HG03196 (cell line): ENCODE results near the gene HMGN3.
A peak's percentile ranks its signal among the peaks of the same experiment; 100 is the strongest.
"Not testable (repeated sequence)": the region's sequence is repeated elsewhere in the genome, so short reads cannot be mapped to it uniquely, and the experiment has no call there.

Experiments
- ATAC-seq: cut with Tn5 transposase; IDR thresholded peaks from one replicate; pipeline ENCODE4 v1.9.1; 2021; ENCODE audit not compliant: unreplicated experiment

The HMGN3 gene

DNA sequence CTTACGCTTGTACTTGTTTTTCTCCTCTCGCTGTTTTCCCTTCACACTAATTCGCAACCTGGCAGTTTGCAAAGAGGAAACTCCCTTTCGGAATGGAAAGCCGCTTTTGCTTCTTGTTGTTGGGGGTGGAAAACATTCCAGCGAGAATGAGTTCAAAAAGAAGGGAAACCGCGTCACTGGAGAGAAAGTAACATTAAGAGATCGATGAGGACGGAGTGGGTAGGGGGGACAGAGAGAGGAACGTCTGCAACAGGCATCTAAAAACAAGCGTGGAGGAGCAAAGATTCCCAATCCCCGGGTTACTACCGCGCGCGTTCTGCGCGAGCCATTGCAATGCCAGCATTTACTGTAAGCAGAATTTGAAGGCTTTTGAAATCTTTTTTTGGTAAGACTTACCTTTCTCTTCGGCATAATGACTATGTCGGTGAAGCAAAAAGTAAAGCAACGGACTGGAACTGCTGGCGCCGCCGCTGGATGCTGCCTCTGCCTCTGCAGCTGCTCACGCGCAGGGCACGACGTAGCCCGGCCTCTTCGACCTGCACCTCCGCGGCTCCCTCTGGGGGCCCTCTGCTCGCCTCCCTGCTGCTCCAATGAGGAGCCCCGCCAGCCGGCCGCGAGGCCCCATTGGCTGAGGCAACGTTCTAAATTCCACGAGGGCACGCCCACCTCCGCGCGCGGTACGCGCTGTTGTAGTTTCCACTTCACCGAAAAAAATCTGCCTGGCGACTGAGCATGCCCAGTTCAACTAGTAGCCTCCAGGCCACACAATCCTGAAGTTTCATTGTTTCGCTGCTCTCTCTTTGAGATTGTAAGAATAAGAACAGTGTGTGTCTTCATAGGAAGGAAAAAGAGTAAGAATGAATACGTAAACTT lies at the start of gene HMGN3:
Gene HMGN3, minus strand, starts transcription at position 533 of the 873 bp plus-strand sequence.
- peak; percentile 93 for ATAC-seq

DNA sequence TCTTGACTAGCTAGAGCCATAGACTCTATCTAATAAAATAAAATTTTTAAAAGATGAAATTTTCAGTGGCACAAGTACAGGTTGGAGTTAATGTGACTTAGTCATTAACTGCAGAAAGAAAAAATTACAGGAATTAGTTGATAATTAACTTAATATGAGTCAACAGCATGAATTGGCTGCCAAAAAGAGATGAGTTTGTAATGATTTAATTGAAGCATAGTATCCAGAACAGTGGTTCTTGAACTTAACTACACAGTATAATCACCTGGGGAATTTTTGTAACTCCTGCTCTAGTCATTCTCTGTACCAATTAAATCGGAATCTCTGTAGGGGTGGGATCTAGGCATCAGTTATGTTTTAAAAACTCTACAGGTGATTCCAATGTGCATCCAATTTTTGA lies 46.3 kb upstream of the HMGN3 start:
- no peak for ATAC-seq

DNA sequence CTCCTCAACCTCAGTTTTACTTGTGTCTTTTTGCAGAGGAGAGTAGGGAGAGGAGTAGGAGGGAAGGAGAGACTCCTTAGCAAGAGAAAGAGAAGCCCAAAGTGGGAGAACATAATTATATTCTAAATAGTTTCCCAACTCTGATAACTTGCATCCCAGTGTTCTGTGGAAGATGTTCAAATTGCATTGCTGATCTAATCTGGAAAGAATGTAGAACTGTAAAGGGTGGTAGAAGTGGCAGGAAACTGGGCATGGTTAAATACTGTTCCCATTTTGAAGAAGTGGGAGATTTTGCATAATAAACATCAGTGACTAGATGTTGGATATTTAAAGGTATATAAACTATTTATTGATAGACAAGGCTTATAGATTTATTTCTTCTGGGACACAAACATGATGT lies 42.6 kb upstream of the HMGN3 start:
- no peak for ATAC-seq

DNA sequence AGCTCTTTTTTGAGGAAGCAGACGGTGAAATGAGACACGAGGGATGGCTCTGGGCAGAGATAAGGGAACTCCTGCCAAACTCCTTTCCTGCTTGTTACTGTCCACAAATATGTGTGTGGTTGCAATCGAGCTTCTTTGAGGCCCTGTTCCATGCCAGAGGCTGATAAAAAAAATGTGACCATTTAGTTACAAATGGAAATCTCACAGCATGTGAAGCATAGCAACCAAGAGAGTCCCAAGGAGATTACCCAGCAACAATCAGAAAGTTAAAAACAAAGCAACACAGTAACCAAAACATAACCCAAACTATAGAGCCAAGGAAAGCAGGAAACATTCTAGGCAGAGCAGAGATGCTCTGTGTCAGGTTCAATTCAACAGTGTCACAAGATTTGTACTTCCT lies 35.4 kb upstream of the HMGN3 start:
- ATAC-seq = no peak

DNA sequence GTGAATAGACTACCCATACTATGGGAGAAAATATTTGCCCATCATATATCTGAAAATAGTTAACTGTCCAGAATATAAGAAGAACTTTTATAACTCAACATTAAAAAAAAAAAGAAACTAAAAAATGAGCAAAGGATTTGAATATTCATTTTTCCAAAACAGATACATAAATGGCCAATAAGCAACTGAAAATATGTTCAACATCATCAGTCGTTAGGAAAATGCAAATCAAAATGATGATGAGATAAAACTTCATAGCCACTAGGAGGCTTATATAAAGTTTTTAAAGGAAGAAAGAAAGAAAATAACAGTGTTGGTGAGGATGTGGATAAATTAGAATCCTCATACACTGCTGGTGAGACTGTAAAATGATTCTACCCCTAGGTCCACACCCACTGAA lies 32.6 kb upstream of the HMGN3 start:
- ATAC-seq = no peak

DNA sequence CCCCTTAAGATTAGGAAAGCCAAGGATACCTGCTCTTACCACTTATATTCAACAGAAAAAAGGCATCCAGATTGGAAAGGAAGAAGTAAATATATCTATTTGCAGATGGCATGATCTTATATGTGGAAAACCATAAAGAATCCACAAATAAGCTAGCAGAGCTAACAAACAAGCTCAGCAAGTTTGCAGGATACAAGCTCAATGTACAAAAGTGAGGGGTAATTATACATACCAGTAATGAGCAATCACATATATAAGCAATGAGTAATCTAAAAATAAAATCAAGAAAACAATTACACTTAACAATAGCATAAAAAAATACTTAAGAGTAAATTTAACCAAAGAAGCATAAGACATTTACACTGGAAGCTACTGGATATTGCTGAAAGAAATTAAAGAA lies 31.6 kb upstream of the HMGN3 start:
- ATAC-seq = no peak

DNA sequence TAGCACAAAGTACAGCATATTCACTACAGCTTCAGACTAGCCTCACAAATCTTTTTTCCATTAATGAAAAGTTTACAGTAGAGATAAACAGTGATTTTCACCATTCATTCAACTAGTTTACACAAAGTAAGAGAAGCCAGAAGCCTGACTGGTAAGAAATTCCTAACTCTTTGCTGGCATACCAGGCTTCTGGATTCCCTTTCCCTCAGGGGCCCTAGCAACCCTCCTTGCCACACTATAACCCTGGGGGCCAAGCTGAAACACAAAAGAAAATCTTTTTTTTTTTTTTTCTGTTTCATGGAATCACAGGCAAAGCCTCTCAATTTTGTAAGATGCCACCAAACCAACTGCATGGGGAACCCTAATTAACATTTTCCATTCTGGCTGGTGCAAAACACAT lies 28.9 kb upstream of the HMGN3 start:
- no peak for ATAC-seq

DNA sequence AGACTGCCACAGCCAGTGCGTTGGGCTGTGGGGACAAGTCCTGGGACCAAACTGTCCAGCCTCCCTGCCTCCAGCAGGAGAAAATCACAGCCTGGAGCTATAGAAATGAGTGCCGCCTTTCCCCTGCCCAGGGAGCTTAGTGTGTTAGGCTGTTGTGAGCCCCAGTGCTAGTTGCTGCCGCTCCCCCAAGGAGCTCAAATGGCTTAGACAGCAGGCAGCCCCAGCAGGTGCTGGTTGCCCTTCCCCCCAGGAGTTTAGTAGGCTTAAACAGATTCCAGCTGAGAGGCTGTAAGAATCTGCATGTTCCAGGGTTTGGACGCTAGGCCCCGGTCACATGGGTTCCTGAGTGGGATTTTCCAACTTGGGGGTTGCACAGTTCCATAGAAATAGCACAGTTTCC lies 27.2 kb upstream of the HMGN3 start:
- ATAC-seq = no peak

DNA sequence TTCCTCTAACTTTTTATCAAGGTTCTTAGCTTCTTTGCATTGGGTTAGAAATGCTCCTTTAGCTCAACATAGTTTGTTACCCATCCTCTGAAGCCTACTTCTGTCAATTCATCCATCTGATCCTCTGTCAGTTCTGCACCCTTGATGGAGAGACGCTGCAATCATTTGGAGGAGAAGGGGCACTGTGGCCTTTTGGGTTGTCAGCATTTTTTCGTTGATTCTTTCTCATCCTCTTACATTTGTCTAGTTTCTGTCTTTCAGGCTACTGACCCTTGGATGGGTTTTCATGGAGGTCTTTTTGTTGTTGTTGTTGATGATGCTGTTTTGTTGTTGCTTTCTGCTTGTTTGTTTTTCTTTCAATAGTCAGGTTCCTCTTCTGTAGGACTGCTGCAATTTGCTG lies 26.3 kb upstream of the HMGN3 start:
- no peak for ATAC-seq

DNA sequence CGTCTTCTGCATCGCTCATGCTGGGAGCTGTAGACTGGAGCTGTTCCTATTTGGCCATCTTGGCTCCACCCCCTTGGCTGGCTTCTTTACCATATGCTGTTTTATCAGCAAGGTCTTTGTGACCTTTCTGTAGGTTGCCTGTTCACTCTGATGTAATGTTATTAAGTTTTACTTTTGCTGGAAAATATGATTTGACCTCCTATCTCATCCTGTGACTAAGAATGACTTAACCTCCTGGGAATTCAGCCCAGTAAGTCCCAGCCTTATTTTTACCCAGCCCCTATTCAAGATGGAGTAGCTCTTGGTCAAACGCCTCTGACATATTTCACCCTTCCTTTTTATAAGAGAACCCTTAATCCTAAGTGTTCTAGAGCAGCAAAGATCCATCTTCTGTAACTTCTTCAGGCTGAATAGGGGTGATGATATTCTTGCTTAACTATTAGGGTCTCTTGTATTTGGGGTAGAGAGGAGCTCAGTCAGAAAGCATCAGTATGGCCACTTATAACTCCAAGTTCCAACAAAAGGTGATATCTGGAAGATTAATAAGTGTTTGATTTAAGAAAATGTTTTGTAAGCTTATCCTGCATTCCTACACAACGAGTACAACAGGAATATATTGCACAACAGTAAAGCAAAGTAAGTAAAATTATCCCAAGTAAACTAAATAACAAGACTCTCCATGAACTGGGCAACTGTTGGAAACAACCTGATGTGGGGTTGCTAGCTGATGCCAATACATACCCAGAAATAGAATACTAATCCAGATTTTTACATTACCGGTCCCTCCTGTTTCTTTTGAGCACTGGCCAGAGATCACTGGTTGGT lies 23.1 kb upstream of the HMGN3 start:
- ATAC-seq = no peak

DNA sequence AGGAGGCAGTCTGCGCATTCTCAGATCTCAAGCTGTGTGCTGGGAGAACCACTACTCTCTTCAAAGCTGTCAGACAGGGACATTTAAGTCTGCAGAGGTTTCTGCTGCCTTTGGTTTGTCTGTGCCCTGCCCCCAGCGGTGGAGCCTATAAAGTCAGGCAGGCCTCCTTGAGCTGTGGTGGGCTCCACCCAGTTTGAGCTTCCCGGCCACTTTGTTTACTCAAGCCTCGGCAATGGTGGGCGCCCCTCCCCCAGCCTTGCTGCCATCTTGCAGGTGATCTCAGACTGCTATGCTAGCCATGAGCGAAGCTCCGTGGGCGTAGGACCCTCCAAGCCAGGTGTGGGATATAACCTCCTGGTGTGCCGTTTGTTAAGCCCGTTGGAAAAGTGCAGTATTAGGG lies 22.3 kb upstream of the HMGN3 start:
- not testable (repeated sequence) for ATAC-seq

DNA sequence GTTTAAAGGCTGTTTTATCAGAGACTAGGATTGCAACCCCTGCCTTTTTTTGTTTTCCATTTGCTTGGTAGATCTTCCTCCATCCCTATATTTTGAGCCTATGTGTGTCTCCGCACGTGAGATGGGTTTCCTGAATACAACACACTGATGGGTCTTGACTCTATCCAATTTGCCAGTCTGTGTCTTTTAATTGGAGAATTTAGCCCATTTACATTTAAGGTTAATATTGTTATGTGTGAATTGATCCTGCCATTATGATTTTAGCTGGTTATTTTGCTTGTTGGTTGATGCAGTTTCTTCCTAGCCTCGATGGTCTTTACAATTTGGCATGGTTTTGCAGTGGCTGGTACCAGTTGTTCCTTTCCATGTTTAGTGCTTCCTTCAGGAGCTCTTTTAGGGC lies 20.6 kb upstream of the HMGN3 start:
- not testable (repeated sequence) for ATAC-seq

DNA sequence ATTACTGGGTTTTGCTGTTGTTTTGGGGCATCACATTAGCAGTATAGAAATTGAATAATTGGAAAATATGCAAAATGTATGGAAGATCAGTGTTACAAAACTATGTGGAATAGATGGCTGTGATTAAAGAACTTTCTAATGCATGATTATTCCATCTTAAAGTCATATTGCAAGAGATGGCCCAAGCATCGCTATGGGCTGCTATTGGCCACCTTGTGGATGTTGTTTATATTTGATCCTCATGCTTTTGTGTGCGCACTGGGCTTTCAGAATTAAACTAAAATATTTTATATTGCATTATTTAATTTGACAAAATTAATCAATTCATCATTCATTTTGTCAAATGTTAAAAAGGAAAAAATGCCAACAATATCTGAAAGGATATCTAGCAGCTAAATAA lies 16.1 kb upstream of the HMGN3 start:
- no peak for ATAC-seq

DNA sequence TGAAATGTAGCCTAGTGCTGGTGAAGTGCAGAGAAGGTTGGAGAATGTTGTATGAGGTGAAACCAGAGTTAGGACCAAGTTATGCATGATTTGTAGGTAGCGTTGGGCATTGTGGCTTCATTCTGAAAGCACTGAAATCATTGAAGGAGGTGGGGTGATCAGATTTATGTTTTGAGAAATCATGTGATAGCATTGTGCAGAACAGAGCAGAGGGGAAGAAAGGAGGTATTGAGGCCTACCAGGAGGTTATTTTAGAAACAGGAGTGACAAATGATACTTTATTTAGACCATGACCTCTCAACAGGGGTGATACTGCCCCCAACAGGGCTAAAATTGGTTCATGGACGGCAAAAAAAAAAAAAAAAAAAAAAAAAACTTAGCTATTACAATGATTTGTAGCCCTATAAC lies 15.6 kb upstream of the HMGN3 start:
- peak; percentile 78 for ATAC-seq

DNA sequence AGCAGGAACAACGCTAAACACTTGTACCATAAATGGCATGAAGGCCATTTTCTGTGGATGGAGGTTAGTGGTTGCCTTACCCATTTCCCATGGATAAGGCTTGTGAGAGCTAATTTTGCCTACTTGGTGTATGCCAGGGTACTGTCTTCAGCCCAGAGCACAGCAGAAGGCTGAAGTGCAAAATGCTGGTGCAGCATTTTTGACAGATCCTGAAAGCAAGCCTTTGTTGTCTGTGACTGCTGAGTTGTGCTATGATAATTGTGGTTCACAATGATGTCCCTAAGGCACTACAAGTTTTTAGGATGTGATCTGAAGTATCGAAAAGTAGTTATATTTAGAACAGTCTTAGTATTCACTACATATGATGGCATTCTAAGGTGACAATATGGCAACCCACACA lies 14.7 kb upstream of the HMGN3 start:
- no peak for ATAC-seq

DNA sequence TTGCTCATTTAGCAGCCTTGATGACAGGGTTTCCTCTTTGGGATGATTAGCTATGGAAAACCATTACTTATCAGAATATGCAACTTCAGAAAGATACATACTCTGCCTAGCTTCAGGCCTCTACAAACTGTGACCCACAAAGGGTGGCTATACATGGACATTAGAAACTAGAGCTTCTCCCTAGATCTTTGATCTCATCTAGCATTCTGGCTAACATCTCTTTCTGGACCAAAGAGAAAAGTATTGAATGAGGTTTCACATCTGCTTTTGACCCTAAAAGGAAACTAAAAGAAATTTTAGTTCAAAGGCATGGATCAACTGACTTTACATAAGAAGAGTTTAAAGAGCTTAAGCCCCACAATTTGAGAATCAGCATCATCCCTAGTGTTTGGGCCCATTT lies 12.4 kb upstream of the HMGN3 start:
- peak; percentile 68 for ATAC-seq

DNA sequence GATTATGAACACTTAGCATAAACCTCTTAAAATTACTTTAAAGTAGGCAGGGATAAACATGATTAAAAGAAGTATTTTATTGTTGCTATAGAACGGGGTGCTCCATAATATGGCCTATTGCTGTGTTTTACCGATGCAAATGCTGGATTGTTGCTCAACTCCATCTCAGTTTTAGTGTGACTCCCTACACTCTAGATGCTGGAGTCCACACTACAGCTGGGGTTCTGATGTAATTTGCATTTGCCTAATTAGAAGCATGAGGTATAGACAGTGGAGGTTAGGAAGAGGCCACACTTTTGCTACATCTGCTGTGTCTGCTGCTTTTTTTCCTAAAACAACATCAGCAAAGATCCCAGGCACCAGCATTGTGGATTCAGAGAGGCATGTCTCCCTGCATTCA lies 6.7 kb upstream of the HMGN3 start:
- no peak for ATAC-seq

DNA sequence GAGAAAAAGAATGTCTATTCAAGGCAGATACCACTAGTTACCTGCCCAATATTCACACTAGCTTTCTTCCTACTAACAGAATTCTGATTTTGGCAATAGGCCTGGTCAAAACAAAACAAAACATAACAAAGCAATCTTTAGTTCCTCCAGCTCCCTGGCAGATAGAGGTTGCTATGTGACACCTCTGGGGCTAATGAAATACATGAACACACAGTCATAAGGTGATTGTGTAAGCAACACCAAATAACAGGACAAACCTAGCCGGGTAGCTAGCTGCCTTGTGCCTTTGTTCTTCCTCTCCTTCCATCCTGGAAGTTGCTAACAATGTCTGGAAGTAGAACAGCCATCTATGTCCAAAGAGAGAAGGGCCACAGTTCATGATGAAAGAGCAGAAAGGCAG lies 6.0 kb upstream of the HMGN3 start:
- ATAC-seq = no peak

DNA sequence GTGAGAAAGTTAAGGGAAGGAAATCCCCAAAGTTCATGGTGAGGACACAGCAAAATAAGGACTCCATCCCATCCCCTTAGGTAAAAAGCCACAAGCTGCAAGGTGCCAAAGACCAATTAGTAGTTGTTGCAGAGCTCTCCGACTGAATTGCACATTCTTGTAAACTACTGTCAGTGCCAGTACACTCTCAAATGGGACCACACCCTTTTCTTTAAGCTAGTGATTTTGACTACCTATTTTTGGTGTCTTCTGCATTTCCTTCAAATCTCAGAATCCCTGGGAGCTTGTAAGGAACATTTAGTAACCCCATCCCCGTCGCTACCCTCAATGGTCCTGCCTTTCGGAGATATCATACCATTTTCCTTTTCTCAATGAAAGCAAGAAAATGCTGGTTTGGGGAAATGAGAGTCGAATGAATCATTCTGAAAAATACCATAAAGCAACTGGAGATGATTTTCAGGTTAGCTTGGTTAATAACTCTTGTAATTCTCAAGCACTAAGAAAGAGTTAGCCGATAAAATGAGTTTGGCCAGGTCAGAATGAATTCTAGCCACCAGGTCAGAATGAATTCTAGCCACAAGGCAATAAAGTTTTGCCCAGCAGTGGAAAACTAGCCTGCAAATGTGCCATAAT lies 5.2 kb upstream of the HMGN3 start:
- ATAC-seq = peak; percentile 51

DNA sequence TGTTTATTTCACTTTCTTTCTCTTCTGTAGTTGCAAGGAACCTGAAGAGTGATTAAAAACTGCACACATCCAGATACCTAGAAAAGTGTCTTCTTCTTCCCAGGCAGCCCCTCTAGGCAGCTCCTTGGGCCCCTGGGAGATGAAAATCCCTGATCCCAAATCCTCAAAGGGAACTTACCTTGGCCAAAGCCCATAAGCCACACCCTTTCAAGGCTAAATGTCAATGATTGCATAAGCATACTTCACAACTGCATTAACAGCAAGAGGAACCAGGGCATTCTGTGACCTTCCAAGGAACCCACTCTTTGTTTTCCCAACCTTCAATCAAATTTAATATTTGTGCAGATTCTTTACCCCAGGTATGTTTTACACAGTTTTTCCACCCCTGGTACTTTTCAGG lies 4.4 kb upstream of the HMGN3 start:
- no peak for ATAC-seq

DNA sequence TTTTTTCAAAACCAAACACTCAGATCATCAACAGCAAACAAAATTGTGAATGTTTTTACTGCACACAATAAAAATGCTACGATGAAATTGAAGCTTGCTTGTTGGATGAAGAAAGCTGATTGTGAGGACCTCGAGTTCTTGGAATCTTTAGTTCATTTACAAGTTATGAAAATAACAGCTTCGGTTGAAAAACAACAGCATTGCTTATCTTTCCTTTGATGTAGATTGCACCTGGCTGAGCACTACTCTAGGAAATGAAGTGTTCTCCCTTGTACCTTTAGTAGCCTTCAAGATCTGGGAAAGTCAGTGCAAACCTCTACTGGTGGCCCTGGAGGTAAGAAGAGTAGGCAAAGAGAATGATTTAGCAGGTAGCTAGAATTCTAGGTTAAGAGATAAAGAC lies 2.2 kb upstream of the HMGN3 start:
- no peak for ATAC-seq
